Gastrocnemius medialis (tissue), 4 donors: ENCODE data around the gene DACT1.

Experiments
- CTCF ChIP-seq, 5 experiments: fragments of 450-650 bp in 3 of 5; fragments of 200-600 bp in 2 of 5; sonication (generic) in 2 of 5; IDR thresholded peaks in 4 of 5; conservative IDR thresholded peaks in 1 of 5; 1 replicate in 4 of 5; 2 replicates in 1 of 5; pipeline ENCODE4 v1.5.1; 2016 to 2019; ENCODE audit warnings: antibody characterized with exemption in 5 of 5, mild to moderate bottlenecking in 3 of 5, moderate library complexity in 3 of 5
- POLR2A ChIP-seq, 2 donors: fragments of 450-650 bp; IDR thresholded peaks; one replicate each; pipeline ENCODE4 v1.6.1; 2017; ENCODE audit warnings: antibody characterized with exemption in 2 of 2, mild to moderate bottlenecking in 2 of 2, moderate library complexity in 2 of 2

- TF ChIP-seq CTCF (IDR thresholded peaks at IDR 0.05 in 4 of 5, conservative IDR thresholded peaks at IDR 0.05 in 1 of 5) (no peak), POLR2A (IDR thresholded peaks at IDR 0.05) (no peak)
These were observed 3.9 kb upstream of the DACT1 start for GRCh38 chr14:58633831-58634230.
